Renal cortex interstitium (tissue), 11 donors: ENCODE data around the gene SEC24D. TPM values are rescaled to one million over a fixed set of nuclear protein-coding genes. Genes with fewer than 3 reads are reported as not detected.

ENCODE experiments used
- DNase-seq, 11 donors: peaks; one replicate each; pipeline ENCODE4 v3.0.0-alpha.2; 2013; ENCODE audit warnings: low read depth in 9 of 11, low spot score in 4 of 11; ENCODE audit errors: extremely low read depth in 1 of 11
- polyA plus RNA-seq, 3 donors: library from polyadenylated mRNA; unstranded; fragments of 120-200 nt; gene quantifications; one replicate each; pipeline ENCODE4 v1.2.1, GENCODE V29; 2013; ENCODE audit not compliant: insufficient read length in 3 of 3

SEC24D gene
- polyA plus RNA-seq, 3 donors = 37.9 to 39.5 (median 39.2) TPM

- no peak for DNase-seq
Observed at GRCh38 chr4:118745357-118745756, 90.6 kb downstream of the SEC24D start.

- no peak for DNase-seq
Observed at GRCh38 chr4:118743867-118744266, 92.1 kb downstream of the SEC24D start.

- DNase-seq = no peak
Observed at GRCh38 chr4:118742050-118742449, 93.9 kb downstream of the SEC24D start.

GRCh38 chr4:118741301-118741855 is 94.5 kb downstream of the SEC24D start:
- no peak for DNase-seq

GRCh38 chr4:118740869-118741268 is 95.1 kb downstream of the SEC24D start:
- no peak for DNase-seq

- DNase-seq = no peak
Observed at GRCh38 chr4:118739022-118739713, 96.8 kb downstream of the SEC24D start.

GRCh38 chr4:118738090-118738489 is 97.8 kb downstream of the SEC24D start:
- DNase-seq = no peak

GRCh38 chr4:118736900-118737299 is 99.0 kb downstream of the SEC24D start:
- no peak for DNase-seq

GRCh38 chr4:118734491-118735205 is 101.3 kb downstream of the SEC24D start:
- DNase-seq = no peak

- no peak for DNase-seq
Observed at GRCh38 chr4:118732591-118733330, 103.2 kb downstream of the SEC24D start.

- no peak for DNase-seq
Observed at GRCh38 chr4:118730683-118731082, 105.2 kb downstream of the SEC24D start.

- no peak for DNase-seq
Observed at GRCh38 chr4:118729287-118730286, 106.3 kb downstream of the SEC24D start.

- DNase-seq = no peak
Observed at GRCh38 chr4:118727360-118727759, 108.6 kb downstream of the SEC24D start.

- no peak for DNase-seq
Observed at GRCh38 chr4:118723369-118723768, 112.6 kb downstream of the SEC24D start.

GRCh38 chr4:118721752-118722151 is 114.2 kb downstream of the SEC24D start:
- DNase-seq = no peak

GRCh38 chr4:118718511-118719170 is 117.3 kb downstream of the SEC24D start:
- DNase-seq = no peak

- no peak for DNase-seq
Observed at GRCh38 chr4:118716304-118716703, 119.6 kb downstream of the SEC24D start.

GRCh38 chr4:118714682-118715081 is 121.2 kb downstream of the SEC24D start:
- DNase-seq = no peak
